H7 (cell line): Measurements from ENCODE around the gene CD47. TPM values are rescaled to one million over a fixed set of nuclear protein-coding genes. Genes with fewer than 3 reads are reported as not detected.
A peak's percentile ranks its signal among the peaks of the same experiment; 100 is the strongest.

Experiments
- DNase-seq: peaks from one replicate; pipeline ENCODE4 v3.0.0; 2012
- H3K27me3 ChIP-seq: 2 replicates; pipeline ENCODE4 v1.6.0; 2011; ENCODE audit warnings: mild to moderate bottlenecking, low read length; ENCODE audit not compliant: control insufficient read depth, insufficient read depth
- H3K36me3 ChIP-seq: replicated peaks from 2 replicates; pipeline ENCODE4 v1.5.1; 2011; ENCODE audit warnings: low read length; ENCODE audit not compliant: control insufficient read depth, insufficient read depth
- H3K4me3 ChIP-seq: 2 replicates; pipeline ENCODE4 v1.5.1; 2011; ENCODE audit warnings: low read depth, mild to moderate bottlenecking, control low read depth, low read length, moderate library complexity; ENCODE audit not compliant: insufficient read depth
- total RNA-seq: library from RNA; depleted of rRNA; stranded (reverse); fragments of >200 nt; shearing (Covaris generic); gene quantifications from 2 replicates; pipeline ENCODE4 v1.2.3, GENCODE V29; 2014

CD47 gene
- total RNA-seq, 1 experiment from 2014 or later: 8.3 TPM

DNA sequence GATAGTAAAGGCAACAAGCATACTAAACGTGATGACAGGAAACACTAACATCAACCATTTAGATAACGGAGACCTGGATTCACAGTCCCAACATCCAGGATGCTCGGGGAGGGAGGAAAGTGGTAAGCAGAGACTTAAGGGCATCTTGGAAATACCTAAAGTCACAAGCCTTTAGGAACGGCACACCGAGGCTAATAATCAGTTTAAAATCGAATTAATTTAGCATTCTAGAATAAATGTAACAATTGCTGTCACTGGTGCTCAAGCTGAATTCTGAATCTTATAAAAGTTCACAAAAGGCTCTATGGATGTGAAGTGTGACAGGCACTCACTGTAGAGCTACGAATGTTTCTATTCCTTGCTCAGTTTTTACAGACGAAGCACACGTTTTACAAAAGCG lies 1.3 kb downstream of the CD47 start:
- H3K4me3 ChIP-seq: peak overlapping the region; percentile 68
- peaks cover 23% of the 10 kb centered on the region for H3K27me3 ChIP-seq
- no peak for DNase-seq
- no peaks in the 10 kb centered on the region for H3K36me3 ChIP-seq

GRCh38 chr3:108088697-108089096 lies 2.1 kb downstream of the CD47 start:
- no peak for DNase-seq
- Histone ChIP-seq H3K36me3 (no peaks in the 10 kb centered on the region), H3K4me3 (no peak overlapping the region), H3K27me3 (peaks cover 23% of the 10 kb centered on the region)

DNA sequence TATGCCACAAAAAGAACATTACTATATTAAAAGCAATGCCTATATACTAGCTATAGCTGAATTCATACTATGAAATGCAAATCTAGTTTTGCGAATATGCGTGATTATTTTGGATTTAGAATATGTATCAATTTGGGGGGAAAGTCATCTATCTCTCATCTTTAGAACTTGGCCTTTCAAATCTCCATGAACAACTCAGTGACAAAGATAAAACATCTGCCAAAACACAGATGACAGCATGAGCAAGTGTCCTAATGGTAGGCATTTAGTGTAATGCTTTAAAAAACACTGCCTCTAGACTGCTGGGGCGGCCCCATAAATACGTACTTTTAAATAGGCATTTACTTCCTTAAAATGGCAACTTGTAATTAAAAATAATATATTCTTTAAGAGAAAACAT lies 2.7 kb downstream of the CD47 start:
- H3K27me3 ChIP-seq: peaks cover 23% of the 10 kb centered on the region
- H3K4me3 ChIP-seq: no peak overlapping the region
- DNase-seq: no peak
- H3K36me3 ChIP-seq: no peaks in the 10 kb centered on the region

- no peak for DNase-seq
- H3K27me3 ChIP-seq: peaks cover 13% of the 10 kb centered on the region
- no peak overlapping the region for H3K4me3 ChIP-seq
- no peaks in the 10 kb centered on the region for H3K36me3 ChIP-seq
Measured at GRCh38 chr3:108086653-108087052, 4.2 kb downstream of the CD47 start.

DNA sequence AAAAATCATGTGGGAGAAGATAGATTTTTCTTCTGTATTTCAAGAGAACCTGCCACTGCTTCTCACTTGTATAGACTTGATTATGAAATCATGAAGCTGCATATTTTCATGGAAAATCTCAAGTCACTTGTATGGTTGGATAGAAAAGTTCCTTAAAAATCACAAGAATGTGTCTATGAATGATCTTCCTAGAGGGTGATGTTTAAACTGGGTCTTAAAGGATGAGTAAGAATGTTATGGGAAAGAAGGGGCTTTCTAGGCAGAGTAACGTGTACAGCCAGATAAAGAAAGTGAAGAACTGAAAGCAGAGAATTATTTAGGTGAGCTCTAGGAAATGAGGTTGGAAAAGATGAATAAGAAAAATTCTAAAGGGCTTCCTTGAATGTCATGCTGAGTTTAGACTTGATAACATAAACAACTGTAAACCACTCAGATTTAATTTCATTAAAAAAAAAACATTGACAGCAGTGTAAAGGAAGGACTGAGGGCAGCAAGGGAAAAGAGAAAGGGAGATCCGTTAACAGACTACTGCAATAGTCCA lies 5.0 kb downstream of the CD47 start:
- no peaks in the 10 kb centered on the region for H3K36me3 ChIP-seq
- DNase-seq: no peak
- H3K27me3 ChIP-seq: peaks cover 7% of the 10 kb centered on the region
- H3K4me3 ChIP-seq: no peak overlapping the region

DNA sequence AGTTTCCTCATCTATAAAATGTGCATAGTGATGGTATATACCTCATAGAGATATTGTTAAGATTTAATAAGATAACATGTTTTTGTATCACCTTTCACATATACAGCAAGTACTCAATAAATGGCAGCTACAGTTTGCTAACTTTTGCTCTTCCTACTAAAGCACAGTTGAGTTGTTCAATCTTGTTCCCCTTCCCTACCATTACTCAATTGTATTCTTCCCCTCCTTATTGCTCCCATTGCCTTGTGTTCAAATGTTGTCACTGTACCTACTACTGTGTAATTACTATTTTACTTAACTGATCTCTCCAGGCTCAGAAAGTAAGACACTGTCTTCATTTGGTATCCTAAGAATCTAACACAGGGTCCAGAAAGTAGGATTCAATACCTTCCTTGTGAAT lies 5.5 kb downstream of the CD47 start:
- peaks cover 5% of the 10 kb centered on the region for H3K27me3 ChIP-seq
- no peak for DNase-seq
- no peak overlapping the region for H3K4me3 ChIP-seq
- no peaks in the 10 kb centered on the region for H3K36me3 ChIP-seq

DNA sequence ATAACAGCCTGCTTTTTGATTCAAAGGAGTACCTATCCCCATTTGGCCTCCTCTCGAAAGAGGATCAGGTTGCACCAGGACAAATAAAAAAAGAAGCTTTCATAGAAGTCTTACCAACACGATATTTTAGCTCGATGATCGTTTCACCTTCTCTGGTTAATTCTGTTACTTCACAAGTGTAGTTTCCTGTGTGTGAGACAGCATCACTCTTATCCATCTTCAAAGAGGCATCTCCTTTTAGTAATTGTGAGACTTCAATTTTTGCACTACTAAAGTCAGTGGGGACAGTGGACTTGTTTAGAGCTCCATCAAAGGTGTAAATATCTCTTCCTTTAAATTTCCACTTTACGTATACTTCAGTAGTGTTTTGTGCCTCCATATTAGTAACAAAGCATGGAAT lies 11.0 kb downstream of the CD47 start:
- no peak overlapping the region for H3K4me3 ChIP-seq
- DNase-seq: no peak
- H3K36me3 ChIP-seq: no peaks in the 10 kb centered on the region
- H3K27me3 ChIP-seq: no peaks in the 10 kb centered on the region

DNA sequence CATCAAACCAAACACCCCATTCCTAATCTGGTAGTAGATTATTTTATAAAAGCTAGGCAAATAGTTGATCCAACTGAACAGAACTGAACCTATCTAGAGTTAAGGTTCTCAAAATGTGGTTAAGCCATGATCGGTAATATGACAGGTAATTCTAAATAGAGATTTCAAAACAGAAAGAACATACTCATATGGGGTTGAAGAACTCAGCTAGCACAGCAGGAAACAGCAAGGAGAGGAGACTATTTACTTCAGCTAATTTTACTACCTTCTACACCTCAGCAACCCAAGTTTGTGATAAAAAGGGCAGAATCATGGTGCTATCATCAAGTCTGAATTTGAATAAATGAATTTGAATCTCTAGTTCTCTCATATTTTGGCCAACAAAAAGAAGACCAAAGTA lies 11.8 kb downstream of the CD47 start:
- Histone ChIP-seq H3K27me3 (no peaks in the 10 kb centered on the region), H3K4me3 (no peak overlapping the region), H3K36me3 (no peaks in the 10 kb centered on the region)
- no peak for DNase-seq

DNA sequence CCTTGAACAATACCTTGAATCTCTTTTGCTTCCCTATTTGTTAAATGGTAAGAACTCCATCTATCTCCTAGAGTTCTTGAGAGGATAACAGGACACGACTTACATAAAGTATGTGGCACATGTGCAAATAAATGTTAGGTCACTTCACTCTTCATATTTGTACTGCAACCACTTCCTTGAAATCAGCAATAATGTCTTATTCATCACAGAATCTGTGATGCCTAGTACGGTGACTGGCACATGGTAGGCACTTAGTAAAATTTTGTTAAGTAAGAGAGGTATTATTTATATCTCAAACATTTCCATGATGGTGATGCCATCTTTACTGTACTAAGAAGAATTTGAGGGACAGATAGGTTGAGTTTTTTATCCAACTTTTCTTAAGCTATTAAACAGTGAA lies 14.3 kb downstream of the CD47 start:
- Histone ChIP-seq H3K36me3 (no peaks in the 10 kb centered on the region), H3K27me3 (no peaks in the 10 kb centered on the region), H3K4me3 (no peak overlapping the region)
- DNase-seq: no peak

GRCh38 chr3:108073764-108074431 lies 16.9 kb downstream of the CD47 start:
- H3K27me3 ChIP-seq: no peaks in the 10 kb centered on the region
- H3K4me3 ChIP-seq: no peak overlapping the region
- DNase-seq: no peak
- no peaks in the 10 kb centered on the region for H3K36me3 ChIP-seq

DNA sequence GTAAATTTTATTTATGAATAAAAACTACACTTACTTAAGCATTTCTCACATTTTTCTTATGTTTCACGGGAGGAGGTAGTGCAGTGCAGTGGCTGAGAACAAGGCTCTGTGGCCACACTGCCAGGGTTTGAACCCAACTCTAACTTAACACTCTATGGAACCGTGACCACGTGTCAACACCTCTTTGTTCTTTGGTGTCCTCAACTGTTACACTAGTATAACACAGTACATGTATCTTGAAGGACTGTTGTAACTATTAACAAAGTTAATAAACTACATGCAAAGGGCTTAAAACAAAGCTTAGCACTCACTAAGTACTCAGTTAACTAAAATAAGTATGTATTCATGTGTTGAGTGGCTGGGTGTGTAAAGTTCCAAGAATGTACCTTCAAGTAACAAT lies 19.5 kb downstream of the CD47 start:
- no peaks in the 10 kb centered on the region for H3K27me3 ChIP-seq
- H3K4me3 ChIP-seq: no peak overlapping the region
- DNase-seq: no peak
- no peaks in the 10 kb centered on the region for H3K36me3 ChIP-seq

DNA sequence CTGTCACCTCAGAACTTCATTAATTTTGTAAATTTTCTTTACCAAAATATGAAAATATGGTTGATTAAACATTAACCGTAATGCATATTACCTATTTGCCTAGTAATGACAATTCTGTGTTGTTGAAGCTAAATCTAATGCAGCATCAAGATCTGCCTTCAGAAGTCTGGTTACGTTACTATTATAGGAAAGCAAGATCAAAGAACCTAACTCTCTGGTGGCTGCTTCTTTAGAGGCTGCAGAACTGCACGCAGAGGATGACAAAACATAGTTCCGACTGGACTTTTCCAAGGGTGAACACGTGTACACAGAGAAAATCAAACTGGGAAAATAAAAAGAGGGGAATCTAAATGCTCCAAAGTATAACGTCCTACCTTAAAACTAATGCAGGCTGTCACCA lies 20.5 kb downstream of the CD47 start:
- no peak for DNase-seq
- H3K27me3 ChIP-seq: no peaks in the 10 kb centered on the region
- H3K4me3 ChIP-seq: no peak overlapping the region
- H3K36me3 ChIP-seq: no peaks in the 10 kb centered on the region

DNA sequence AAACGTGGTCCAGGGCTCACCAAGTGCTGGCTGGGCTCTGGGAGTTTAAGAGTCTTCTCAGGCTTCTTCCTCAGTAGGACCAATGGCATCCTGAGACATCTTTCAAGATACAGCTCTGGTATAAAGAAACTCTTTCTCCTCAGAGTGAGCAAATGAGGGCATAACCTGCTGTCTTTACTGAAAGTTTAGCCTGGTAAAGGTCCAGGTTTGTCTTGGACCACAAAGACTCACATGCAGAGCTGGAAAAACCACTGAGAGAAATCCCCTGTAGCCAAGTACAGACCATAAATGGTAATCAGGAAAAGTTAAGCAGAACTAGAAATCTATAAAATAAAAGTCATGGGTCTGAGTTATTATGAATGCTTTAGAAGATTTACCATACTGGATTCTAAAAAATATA lies 23.1 kb downstream of the CD47 start:
- no peaks in the 10 kb centered on the region for H3K36me3 ChIP-seq
- H3K27me3 ChIP-seq: no peaks in the 10 kb centered on the region
- H3K4me3 ChIP-seq: no peak overlapping the region
- no peak for DNase-seq

DNA sequence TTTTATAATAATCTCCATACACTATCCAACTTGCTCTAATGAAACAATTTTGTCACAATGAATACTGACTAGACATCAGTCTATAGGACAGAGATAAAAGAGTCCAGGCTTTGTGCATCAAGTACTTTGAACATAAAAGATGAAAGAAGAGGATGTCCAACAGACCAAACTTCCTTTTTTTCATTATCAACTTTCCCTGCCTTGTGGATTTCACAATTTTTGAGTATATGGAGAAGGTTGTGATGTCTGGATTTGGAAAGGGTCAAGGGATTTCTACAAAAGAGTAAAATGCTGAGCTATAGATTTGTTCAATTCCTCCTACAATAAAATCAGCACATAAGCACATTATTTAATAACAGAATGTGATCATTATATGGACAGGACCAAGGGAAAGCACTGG lies 25.7 kb downstream of the CD47 start:
- Histone ChIP-seq H3K27me3 (no peaks in the 10 kb centered on the region), H3K4me3 (no peak overlapping the region), H3K36me3 (no peaks in the 10 kb centered on the region)
- no peak for DNase-seq

DNA sequence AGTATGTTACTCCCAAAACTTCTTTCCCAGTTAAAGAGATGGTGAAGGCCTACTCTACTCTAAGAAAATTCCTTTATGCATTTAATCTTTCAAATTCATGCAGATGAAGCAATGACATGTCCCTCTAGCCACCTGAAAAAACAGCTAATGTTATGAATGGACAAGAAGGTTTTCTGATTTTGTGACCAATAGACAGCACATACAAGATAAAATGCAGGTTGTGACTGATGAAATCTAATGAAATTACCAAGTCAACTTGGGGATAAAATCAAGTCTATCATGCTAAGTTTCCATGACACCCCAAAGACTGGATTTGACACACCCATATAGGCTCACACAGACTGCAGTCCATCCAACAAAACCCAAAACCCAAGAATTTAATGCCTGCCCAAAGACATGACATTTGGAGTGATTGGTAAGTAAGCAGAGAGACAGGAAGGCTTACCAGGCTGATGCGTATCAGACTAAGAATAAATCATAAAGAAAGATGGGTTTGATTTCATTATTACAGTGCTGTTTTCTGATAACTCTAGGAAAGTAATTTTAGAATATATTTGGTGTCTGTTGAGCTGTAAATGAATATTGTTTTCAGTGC lies 26.4 kb downstream of the CD47 start:
- Histone ChIP-seq H3K27me3 (no peaks in the 10 kb centered on the region), H3K36me3 (no peaks in the 10 kb centered on the region), H3K4me3 (no peak overlapping the region)
- no peak for DNase-seq
